Heart right ventricle (tissue), 16 donors: ENCODE results near the gene FBXW10B. TPM values are rescaled to one million over a fixed set of nuclear protein-coding genes. Genes with fewer than 3 reads are reported as not detected.
"Not testable (repeated sequence)": the region's sequence is repeated elsewhere in the genome, so short reads cannot be mapped to it uniquely, and the experiment has no call there.

Experiments used
- ATAC-seq, 8 donors: fragments of 200-7000 bp; cut with Tn5 transposase; one replicate each; pipeline ENCODE4 v1.9.1; 2020; ENCODE audit warnings: mild to moderate bottlenecking in 8 of 8, moderate library complexity in 8 of 8, moderate number of reproducible peaks in 1 of 8
- DNase-seq, 2 donors: peaks; one replicate each; pipeline ENCODE4 v3.0.0-alpha.2; 2020
- H3K27ac ChIP-seq, 10 donors: fragments of 200-600 bp; sonication (generic) in 2 of 10; one replicate each; pipeline versions ENCODE4 v1.5.0 to v1.8.0; 2020 to 2022; ENCODE audit warnings: mild to moderate bottlenecking in 3 of 10
- H3K27me3 ChIP-seq, 7 donors: fragments of 200-600 bp; one replicate each; pipeline ENCODE4 v1.8.0; 2021 to 2022; ENCODE audit warnings: mild to moderate bottlenecking in 2 of 7
- H3K36me3 ChIP-seq, 9 donors: fragments of 200-600 bp; sonication (generic) in 1 of 9; one replicate each; pipeline versions ENCODE4 v1.5.0 to v1.8.0; 2020 to 2022; ENCODE audit warnings: mild to moderate bottlenecking in 2 of 9
- H3K4me1 ChIP-seq, 9 donors: fragments of 200-600 bp; sonication (generic) in 1 of 9; one replicate each; pipeline versions ENCODE4 v1.5.0 to v1.8.0; 2020 to 2022; ENCODE audit warnings: mild to moderate bottlenecking in 4 of 9
- H3K4me3 ChIP-seq, 10 donors: fragments of 200-600 bp; sonication (generic) in 2 of 10; one replicate each; pipeline versions ENCODE4 v1.5.0 to v1.8.0; 2020 to 2022; ENCODE audit warnings: mild to moderate bottlenecking in 7 of 10, moderate library complexity in 2 of 10
- H3K9me3 ChIP-seq, 11 donors: fragments of 200-600 bp in 10 of 11; sonication (generic) in 2 of 11; one replicate each; pipeline versions ENCODE4 v1.5.0 to v1.8.0; 2013 to 2022; ENCODE audit warnings: mild to moderate bottlenecking in 2 of 11, control low read depth in 1 of 11, moderate library complexity in 1 of 11
- WGBS, 2 donors: extraction: QIAGEN DNeasy Blood & Tissue Kit; methylation state at CpG; one replicate each; pipeline ENCODE4 v1.1.7; 2013; ENCODE audit warnings: inconsistent platforms in 1 of 2; 5-methylcytosine and 5-hydroxymethylcytosine counted together
- intact Hi-C, 10 donors: fragments of 100-400 bp; cut with DNase I; formaldehyde crosslinking; loops; one replicate each; pipeline versions ENCODE4 v1.11.1 to v1.14.2; 2022
- polyA plus RNA-seq, 2 donors: library from polyadenylated mRNA; stranded (reverse); fragments of 200-250 nt; gene quantifications; one replicate each; pipeline ENCODE4 v1.2.3, GENCODE V29; 2013
- total RNA-seq, 10 donors: library from RNA; stranded (reverse); fragmentation: NEBNext Ultra II Directional in 3 of 10; extraction: Animal tissue kit (Norgen Biotek cat#: 25700) in 3 of 10; gene quantifications; one replicate each; pipeline versions ENCODE4 v1.2.1 to v1.2.4, GENCODE V29; 2021 to 2023
- donor health status: Arrhythmogenic right ventricular cardiomyopathy.
- donor health status: ischemic (EF 13 %, LVEDD 7.1; RV severe dilation, severe dysfunction).
- donor health status: healthy with polysubstance abuse.
- donor health status: DM: no; HTN: yes; CAD: no.
- donor health status: DM: no; HTN: no; CAD: no.
- donor health status: ischemic (EF 25% LVEDD 6.9; RV normal size, moderate dysfunction).
- donor health status: ischemic (EF 25% LVEDD 5.7; RV mildly dilated, moderate dysfunction).
- donor health status: healthy.
- donor health status: DM: yes; HTN: yes; CAD: no.
- donor health status: Ischemic cardiomyopathy.
- donor health status: ischemic (EF 35%, LVEDD 5.7; RV mildly dilated, moderate dysfunction).
- donor health status: nonischemic (EF 11% LVEDD 7.7; RV severe dilation, severe dysfunction).
- donor health status: DM: yes; HTN: yes; CAD: no.
- donor health status: PGD.
- donor health status: ischemic (EF 29% LVEDD 5.4; RV normal size, mild dysfunction).
- donor health status: nonischemic (EF 23%, LVEDD 6.1; RV moderate dilation, normal function).

FBXW10B gene
- total and polyA plus RNA-seq, 12 donors, result 0.25 to 2.2 (median 0.57) TPM

DNA sequence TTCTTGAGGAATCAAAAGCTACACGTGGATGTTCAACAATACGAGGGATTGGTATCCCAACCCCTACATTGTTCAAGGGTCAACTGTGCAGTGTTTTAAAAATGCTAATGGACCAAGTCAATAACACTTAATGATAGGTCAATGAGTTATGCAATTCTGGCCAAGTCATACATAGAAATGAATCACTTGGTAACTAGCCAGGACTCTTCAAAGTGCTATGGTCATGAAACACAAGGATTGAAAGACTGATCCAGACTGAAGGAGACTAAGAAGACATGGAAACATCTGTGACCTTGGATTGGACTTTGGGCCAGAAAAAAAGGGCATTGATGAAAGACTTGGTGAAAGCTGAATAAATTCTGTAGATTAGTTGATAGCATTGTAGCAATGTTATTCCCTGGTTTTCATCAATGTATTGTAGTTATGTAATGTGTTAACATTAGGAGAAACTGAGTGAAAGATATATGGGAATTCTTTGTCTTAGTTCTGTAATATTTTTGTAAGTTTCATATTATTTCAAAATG is 11.5 kb upstream of the FBXW10B start:
- H3K27ac ChIP-seq, ATAC-seq, H3K4me1 ChIP-seq, H3K27me3 ChIP-seq, DNase-seq, H3K4me3 ChIP-seq, intact Hi-C loops, H3K9me3 ChIP-seq: not testable (repeated sequence)
- WGBS, 2 donors, result 87 to 94% methylated on average over 2 of the region's 2 CpGs
- H3K36me3 ChIP-seq, result peaks cover 0 to 63% (median 7%) of the 10 kb centered on the region in 9 donors

DNA sequence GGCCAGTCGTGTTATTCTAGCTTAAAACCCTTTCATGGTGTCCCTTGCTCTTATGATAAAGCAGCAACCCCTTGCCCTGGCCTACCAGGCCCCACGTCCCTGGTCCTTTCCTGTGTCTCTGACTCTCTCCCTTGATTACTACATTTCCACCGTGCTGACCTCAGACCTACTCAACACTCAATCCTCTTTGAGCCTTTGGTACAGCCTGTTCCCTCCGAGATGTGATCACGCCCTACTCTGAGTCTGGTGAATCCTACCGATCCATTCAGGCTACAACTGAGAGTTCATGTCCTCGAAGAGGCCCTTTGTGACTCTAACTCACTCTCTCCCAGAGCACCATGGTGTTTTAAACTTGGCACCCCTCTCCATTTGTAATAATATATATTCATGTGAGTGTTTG is 10.5 kb upstream of the FBXW10B start:
- H3K9me3 ChIP-seq, DNase-seq, H3K4me1 ChIP-seq, H3K4me3 ChIP-seq, H3K27me3 ChIP-seq, intact Hi-C loops, H3K27ac ChIP-seq: not testable (repeated sequence)
- peak in 3 of 8 donors; percentile 47 to 61 (median 60) for ATAC-seq
- 84 to 92% methylated on average over 7 of the region's 7 CpGs for WGBS, 2 donors
- H3K36me3 ChIP-seq, result peaks cover 0 to 60% (median 7%) of the 10 kb centered on the region in 9 donors

DNA sequence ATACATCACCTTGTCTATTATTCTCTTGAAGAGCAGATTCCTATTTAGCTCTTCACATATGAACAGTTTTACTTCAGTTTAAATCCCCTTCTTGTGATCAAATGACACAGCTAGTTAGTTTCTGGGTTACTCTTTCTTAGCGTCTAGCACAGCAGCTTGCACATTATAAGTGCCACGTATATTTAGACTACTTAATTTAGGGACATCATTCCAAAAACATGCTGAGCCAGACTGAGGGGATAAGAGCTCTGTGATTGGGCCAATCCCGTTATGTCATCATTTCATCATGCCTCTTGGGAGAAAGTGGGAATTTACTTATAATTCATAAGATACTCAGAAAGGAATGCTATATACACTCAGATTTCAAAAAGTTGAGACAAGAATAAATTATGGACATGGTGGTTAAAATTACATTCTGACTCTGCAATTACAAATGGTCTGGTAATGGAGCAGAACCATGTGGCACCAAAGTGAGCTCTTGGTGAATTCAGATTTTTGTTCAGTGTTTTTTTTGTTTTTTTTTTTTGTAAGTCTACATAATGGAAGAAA is 4.2 kb upstream of the FBXW10B start:
- H3K36me3 ChIP-seq, result peaks cover 0 to 18% (median 0%) of the 10 kb centered on the region in 9 donors
- intact Hi-C loops, ATAC-seq, H3K27me3 ChIP-seq, H3K27ac ChIP-seq, H3K4me1 ChIP-seq, H3K4me3 ChIP-seq, DNase-seq, H3K9me3 ChIP-seq: not testable (repeated sequence)
- WGBS, 2 donors, result 59 to 68% methylated on average over 3 of the region's 3 CpGs

DNA sequence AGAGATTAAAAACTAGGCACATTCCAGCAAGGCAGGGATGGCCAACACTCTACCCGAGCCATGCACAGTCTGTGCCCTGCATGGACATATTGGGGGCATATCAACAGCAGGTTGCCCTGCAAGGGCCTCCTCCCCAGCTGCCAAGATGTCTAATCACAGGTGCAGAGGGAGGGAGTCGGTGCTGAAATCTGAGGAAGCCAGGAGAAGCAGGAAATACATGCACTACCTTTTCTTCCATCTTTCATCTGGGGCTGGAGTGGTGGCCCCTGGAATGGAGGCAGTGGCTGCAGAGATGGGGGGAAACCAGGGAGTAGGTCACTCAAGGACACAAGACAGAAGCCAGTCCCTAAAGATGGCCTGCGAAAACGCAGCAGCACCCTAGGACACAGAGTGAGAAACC is 3.8 kb upstream of the FBXW10B start:
- ATAC-seq, H3K4me1 ChIP-seq, H3K9me3 ChIP-seq, DNase-seq, H3K4me3 ChIP-seq, H3K27me3 ChIP-seq, intact Hi-C loops, H3K27ac ChIP-seq: not testable (repeated sequence)
- 72 to 81% methylated on average over 3 of the region's 4 CpGs for WGBS, 2 donors
- H3K36me3 ChIP-seq, result peaks cover 0 to 13% (median 0%) of the 10 kb centered on the region in 9 donors

DNA sequence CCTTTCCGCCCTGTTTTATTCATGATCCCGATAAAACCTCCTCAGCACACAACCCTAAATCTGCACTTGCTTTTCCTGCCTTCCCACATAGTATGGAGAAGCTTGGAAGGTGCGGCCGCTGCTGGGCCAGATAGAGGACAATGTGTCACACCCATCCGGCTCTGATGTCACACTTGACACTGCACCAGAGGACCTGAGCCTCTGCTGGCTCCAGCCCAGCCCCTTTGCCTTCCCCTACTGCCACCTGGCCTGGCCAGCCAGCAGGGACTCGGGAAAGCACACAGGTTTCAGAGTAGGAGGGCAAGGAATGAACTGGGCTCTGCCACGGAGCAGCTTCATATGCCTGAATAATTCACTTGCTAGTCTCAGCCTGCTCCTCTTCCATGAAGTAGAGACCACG is 2.6 kb upstream of the FBXW10B start:
- 81% methylated on average over 5 to 6 of the region's 8 CpGs for WGBS, 2 donors
- not testable (repeated sequence) for H3K4me3 ChIP-seq
- peak in 4 of 8 donors; percentile 26 to 47 (median 40) for ATAC-seq

DNA sequence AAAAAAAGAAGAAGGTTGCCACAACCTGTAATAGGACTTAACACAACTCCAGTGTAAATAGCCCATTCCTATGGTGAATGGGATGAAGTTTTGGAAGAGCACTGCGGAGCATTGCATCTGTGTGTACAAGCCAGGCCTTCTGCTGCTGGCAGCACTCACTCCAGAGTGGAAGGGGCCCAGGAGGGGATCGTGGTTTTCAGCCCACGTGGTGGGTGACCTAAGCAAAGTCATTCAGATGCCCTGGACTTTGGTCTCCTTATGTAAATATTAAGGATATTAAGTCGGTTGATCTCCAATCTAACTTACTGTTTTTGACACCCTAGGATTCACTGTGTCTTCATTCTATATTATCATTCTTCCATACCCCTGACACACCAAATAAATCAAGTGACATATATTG is 2.7 kb downstream of the FBXW10B start:
- H3K4me3 ChIP-seq, ATAC-seq, H3K27me3 ChIP-seq, DNase-seq, H3K27ac ChIP-seq, H3K36me3 ChIP-seq, intact Hi-C loops, H3K9me3 ChIP-seq, H3K4me1 ChIP-seq: not testable (repeated sequence)
- 65 to 67% methylated on average over 4 of the region's 4 CpGs for WGBS, 2 donors

More for the DNA sequence above, 2.6 kb upstream of the FBXW10B start:
- H3K9me3 ChIP-seq, H3K4me1 ChIP-seq, H3K27ac ChIP-seq, DNase-seq, intact Hi-C loops, H3K27me3 ChIP-seq, H3K36me3 ChIP-seq: not testable (repeated sequence)

DNA sequence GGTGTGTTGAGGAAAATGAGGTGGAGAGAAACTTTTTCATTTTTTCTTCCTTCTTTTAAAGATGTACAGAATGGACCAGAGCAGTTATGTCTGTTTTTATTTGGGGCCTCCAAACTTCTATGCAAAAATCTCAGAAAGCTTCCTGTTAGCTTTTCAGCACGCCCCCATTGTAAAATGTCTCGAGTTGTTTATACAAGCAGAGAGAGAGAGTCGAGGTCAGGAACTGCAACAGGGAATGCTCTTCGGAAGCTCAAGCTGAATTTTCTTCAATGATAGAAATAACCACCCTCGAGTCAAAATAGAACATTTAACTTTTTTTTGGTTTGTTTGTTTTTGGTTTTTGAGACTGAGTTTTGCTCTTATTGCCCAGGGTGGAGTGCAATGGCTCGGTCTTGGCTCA is 3.7 kb downstream of the FBXW10B start:
- H3K9me3 ChIP-seq, DNase-seq, H3K27ac ChIP-seq, ATAC-seq, H3K36me3 ChIP-seq, H3K27me3 ChIP-seq, H3K4me3 ChIP-seq, intact Hi-C loops, H3K4me1 ChIP-seq: not testable (repeated sequence)
- 63 to 66% methylated on average over 5 to 6 of the region's 6 CpGs for WGBS, 2 donors

DNA sequence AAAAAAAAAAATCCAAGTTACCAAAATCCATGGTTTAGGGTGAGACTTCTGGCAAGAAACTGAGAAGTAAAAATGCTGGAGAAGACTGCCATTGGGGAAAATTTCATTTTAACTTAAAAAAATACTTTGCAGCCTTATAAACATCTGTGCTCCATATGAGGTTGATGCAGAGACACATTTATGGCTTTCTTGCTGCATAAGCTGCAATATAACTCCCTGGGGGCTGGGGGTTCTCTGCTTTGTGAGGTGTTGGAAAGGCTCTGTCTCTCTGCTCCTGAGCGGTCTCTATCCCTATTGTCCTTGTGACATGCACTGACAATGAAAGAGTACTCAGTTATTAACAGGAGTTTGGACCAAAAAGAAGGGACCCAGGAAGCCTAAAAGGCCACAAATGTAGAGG is 6.4 kb downstream of the FBXW10B start:
- H3K4me3 ChIP-seq, H3K27ac ChIP-seq, H3K4me1 ChIP-seq, H3K9me3 ChIP-seq, H3K36me3 ChIP-seq, DNase-seq, H3K27me3 ChIP-seq, ATAC-seq, intact Hi-C loops: not testable (repeated sequence)
- WGBS, 2 donors, result 100% methylated on average over 1 of the region's 1 CpG

DNA sequence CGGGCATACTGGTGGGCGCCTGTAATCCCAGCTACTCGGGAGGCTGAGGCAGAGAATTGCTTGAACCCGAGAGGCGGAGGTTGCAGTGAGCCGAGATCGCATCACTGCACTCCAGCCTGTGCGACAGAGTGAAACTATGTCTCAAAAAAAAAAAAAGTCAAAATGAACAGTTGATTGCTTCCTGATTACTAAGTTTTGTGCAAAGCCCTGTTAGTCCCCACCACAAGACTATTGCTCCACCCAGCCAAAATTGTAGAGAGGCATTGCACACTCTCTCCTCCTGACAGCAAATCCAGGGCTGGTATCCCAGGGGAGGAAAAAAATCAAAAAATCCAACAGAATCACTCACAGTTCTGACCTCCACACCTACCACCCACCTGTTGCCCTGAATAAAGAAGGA is 26.5 kb downstream of the FBXW10B start:
- H3K27me3 ChIP-seq, intact Hi-C loops, H3K36me3 ChIP-seq, H3K27ac ChIP-seq, H3K9me3 ChIP-seq, DNase-seq, H3K4me3 ChIP-seq, ATAC-seq, H3K4me1 ChIP-seq: not testable (repeated sequence)
- 97 to 100% methylated on average over 8 of the region's 8 CpGs for WGBS, 2 donors

DNA sequence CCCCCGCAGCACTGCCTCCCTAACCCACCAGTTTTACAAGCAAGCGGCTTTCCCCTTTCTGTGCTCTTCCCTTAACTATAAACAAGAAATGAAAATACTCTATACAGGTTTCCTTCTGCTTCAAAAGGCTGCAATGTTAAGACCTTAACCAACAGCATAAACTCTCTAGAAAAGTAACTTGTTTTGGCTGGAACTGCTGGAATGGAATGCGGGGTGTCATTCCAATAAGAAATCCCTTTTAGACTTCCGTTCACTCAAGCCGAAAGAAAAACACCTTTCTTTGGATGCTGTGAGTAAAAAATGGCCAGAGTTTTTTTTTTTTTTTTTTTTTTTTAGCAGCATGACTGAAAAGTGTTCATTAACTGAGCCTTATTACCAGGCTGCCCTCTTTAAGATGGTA is 27.5 kb downstream of the FBXW10B start:
- H3K27me3 ChIP-seq, H3K4me1 ChIP-seq, DNase-seq, H3K9me3 ChIP-seq, H3K27ac ChIP-seq, H3K36me3 ChIP-seq, ATAC-seq, H3K4me3 ChIP-seq, intact Hi-C loops: not testable (repeated sequence)
- WGBS, 2 donors, result 81 to 87% methylated on average over 5 of the region's 5 CpGs

DNA sequence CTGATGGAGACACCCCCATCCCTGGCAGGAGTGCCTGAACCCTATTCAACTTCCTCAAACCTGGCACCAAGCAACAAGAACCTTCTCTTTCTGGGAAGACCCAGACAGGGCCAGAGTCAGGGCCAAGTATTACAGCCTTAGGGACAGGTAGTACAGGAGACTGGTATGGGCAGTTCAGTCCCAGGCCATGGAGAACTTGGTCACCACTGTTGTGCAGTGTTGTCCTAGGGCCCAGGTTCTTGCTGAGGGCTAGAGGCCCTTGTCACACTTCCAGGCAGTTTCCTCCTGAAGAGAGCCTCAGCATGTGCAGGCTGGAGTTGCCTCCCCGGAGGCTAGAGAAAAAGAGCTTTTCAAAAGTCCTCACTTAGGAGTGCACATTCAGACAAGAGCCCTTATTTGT is 28.7 kb downstream of the FBXW10B start:
- ATAC-seq, result peak in 2 of 8 donors; percentile 27 to 55
- H3K4me1 ChIP-seq, H3K27me3 ChIP-seq, intact Hi-C loops, H3K27ac ChIP-seq, DNase-seq, H3K4me3 ChIP-seq, H3K9me3 ChIP-seq, H3K36me3 ChIP-seq: not testable (repeated sequence)
- WGBS, 2 donors, result 92 to 100% methylated on average over 1 of the region's 1 CpG
